Measurements from ENCODE around the gene ACOT12.
"Not testable (repeated sequence)": the region's sequence is repeated elsewhere in the genome, so short reads cannot be mapped to it uniquely, and the experiment has no call there.

ACOT12 gene

DNA sequence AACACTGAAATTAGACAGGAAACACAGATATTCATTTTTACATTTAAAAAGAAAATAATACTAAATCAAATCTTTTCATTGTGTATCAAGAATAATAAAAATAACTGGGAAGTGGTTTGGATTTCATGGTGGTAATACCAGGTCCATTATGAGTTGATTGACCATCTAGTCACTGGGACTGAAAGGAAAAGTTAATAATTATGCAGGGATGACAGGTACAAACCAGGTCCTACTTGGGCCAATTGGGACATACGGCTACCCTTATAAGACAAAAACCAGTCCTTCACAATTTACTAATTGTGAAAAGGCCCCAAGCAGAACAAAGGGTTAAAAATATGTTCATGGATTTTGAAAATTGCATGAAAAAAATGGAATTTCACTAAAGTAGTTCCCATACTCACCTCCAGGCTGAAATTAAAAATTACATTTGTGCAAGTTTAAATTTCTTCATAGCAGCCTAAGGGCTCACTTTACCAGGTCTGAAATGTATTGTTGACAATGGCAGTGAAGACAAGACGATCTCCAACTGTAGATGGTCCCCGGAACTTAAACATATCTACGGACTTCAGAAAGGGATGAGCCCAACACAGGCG lies 48.4 kb downstream of the ACOT12 start:
- TF ChIP-seq CTCF (conservative IDR thresholded peaks at IDR 0.05; ENCODE audit: low read length) = no peak
- no peak overlapping the region for H3K4me3 ChIP-seq (ENCODE audit: low read length)
- DNase-seq (ENCODE audit: low read depth) = no peak

DNA sequence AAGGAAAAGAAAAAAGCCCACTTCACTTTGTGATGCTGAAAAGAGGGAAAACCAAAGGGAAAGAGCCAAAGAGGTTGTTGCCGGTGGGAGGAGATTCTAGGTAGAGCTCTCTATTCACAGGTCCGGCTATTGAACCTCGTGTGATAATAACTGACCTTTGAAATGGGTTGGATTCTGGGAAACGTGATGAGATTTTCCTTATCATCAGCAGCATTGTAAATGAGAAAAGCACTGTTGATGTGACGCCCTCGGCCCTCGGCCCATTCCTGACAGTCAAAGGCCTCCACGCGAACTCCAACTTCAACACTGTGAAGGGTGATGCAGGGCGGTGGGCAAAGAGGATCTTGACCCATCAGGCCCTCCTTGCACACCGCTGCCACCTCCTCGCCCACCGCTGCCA lies 49.2 kb downstream of the ACOT12 start:
- DNase-seq (ENCODE audit: low read depth) = no peak
- TF ChIP-seq CTCF (conservative IDR thresholded peaks at IDR 0.05; ENCODE audit: low read length) = no peak
- H3K4me3 ChIP-seq (ENCODE audit: low read length) = no peak overlapping the region

DNA sequence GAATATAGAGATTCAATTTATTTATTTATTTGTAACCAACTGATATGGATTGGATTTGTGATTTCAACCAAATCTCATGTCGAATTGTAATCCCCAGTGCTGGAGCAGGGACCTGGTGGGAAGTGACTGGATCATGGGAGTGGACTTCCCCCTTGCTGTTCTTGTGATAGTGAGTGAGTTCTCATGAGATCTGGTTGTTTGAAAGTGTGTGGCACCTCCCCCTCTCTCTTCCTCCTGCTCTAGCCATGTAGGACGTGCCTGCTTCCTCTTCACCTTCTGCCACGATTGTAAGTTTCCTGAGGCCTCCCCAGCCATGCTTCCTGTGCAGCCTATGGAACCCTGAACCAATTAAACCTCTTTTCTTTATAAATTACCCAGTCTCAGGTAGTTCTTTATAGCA lies 55.7 kb downstream of the ACOT12 start:
- not testable (repeated sequence) for DNase-seq (ENCODE audit: low read depth)

DNA sequence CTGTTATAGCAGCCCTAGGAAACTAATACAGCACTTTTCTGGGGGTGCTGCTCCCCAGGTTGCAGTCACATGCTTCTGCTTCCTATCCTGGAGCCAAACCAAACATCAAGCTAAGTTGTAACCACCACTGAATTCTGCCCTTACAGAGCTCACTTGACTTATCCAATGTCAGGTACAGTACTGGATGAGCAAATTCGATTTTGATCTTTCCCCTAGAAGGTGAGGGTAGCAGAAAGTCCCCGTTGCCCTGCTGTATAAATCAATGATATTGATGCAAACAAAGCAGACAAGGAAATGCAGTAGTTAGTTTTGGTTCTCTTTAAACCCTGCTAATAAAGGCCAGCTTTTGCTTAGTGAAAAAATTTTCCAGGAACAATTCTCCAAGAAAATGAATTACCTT lies 56.1 kb downstream of the ACOT12 start:
- no peak for TF ChIP-seq CTCF (conservative IDR thresholded peaks at IDR 0.05; ENCODE audit: low read length)
- no peak for DNase-seq (ENCODE audit: low read depth)
- H3K4me3 ChIP-seq (ENCODE audit: low read length) = no peak overlapping the region

More for the DNA sequence above, 55.7 kb downstream of the ACOT12 start:
- H3K4me3 ChIP-seq (ENCODE audit: low read length) = not testable (repeated sequence)

GRCh38 chr5:81336556-81336955 lies 57.4 kb downstream of the ACOT12 start:
- no peak for TF ChIP-seq CTCF (conservative IDR thresholded peaks at IDR 0.05; ENCODE audit: low read length)
- no peak for DNase-seq (ENCODE audit: low read depth)
- no peak overlapping the region for H3K4me3 ChIP-seq (ENCODE audit: low read length)

DNA sequence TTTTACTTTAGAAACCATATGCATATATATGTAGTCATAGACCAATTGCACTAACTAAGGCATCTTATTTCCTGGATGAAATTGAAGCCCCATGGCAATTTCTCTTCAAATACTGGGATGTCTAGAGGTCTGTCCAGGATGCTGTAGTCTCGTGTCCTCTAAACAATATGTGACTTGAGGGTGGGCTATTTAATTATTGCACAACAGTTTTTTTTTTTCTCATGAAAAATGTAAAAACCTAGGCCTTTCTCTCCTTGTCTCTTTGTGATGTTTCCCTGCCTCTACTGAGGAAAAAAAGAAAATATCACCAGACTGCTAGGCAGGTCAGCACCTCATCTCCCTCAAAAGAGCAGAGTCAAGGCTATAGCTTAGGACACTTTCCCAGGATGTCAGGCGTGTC lies 58.0 kb downstream of the ACOT12 start:
- TF ChIP-seq CTCF (conservative IDR thresholded peaks at IDR 0.05; ENCODE audit: low read length) = no peak
- no peak for DNase-seq (ENCODE audit: low read depth)

DNA sequence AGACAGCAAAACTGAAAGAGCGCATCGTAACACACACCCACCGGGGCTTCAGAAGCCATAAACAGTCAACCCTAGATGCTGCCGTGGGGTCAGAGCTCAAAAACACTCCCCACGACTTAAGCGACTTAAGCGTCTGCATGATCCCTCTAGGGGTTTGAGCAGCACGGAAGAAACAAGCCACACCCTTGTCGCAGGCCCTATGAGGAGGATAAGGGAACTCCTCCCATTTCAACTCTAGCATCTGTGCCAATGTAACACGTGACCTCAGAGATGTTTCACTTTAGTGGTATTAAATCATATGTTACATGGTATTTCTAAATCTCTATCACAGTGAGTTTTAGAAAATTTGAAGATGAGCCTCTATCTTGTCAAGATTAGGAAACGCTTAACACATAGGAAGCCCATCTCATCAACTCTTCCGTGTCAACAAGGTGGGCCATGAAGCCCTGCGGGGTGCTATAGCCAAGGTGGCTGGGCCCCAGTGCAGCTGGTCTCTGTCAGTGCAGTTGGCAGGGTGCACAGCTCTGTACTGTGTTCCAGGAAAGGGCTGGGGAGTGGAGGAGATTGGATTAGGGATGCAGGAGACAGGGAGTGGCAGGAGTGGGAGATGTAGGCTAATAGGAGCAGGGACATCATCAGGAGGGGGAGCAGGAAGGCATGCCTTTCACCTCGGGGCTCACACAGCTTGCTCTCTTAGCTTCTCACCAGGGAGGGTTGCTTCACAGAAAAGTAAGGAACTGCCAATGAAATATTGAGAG lies 59.5 kb downstream of the ACOT12 start:
- DNase-seq (ENCODE audit: low read depth) = no peak
- H3K4me3 ChIP-seq (ENCODE audit: low read length) = no peak overlapping the region
- no peak for TF ChIP-seq CTCF (conservative IDR thresholded peaks at IDR 0.05; ENCODE audit: low read length)

More for the DNA sequence above, 58.0 kb downstream of the ACOT12 start:
- H3K4me3 ChIP-seq (ENCODE audit: low read length) = no peak overlapping the region

Measured in AG10803 (cell line).